ENCODE data around the gene FRAS1. TPM values are rescaled to one million over a fixed set of nuclear protein-coding genes. Genes with fewer than 3 reads are reported as not detected.

Gene FRAS1
- total and polyA plus RNA-seq, 2 donors (not counting 1 experiment from before 2014, with no cell fraction given): 0.30 to 0.66 TPM

DNA sequence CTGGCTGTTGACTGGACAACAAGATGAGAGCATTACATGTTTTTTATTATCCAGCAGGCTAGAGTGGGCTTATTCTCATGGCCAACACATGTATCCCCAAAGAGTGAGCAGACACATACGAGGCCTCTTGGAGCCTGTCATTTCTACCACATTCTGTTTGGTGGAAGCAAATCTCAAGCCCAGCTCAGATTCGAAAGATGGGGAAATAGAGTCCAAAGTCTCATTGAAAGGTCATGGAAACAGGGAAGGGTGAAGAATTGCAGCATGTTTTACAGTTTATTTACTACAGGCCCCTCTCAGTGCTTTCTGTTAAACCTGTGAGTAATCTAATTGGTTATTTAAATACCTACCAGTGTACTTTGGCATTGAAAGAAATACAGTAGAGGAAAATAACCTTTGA is 108.6 kb downstream of the FRAS1 start:
- Histone ChIP-seq H3K27me3 (ENCODE audit: control insufficient read depth, insufficient read depth, low read length) (no peaks in the 10 kb centered on the region), H2AFZ (ENCODE audit: low read length) (no peak overlapping the region), H3K79me2 (ENCODE audit: control insufficient read depth, insufficient read depth, low read length) (no peaks in the 10 kb centered on the region), H3K36me3 (ENCODE audit: control insufficient read depth, insufficient read depth, low read length) (no peaks in the 10 kb centered on the region), H3K4me1 (ENCODE audit: control insufficient read depth, extremely low read depth, insufficient read depth, low read length) (no peaks in the 10 kb centered on the region), H3K9me3 (ENCODE audit: control insufficient read depth, insufficient read depth, low read depth, low read length) (no peaks in the 10 kb centered on the region), H3K27ac (ENCODE audit: insufficient read depth, low read length) (no peak overlapping the region), H3K4me3 (replicated peaks in 1 of 4; ENCODE audit: control extremely low read depth in 1 of 4, insufficient read depth in 1 of 4, low read depth in 3 of 4, low read length in 4 of 4) (no peak overlapping the region), H4K20me1 (ENCODE audit: control insufficient read depth, extremely low read depth, insufficient read depth, low read length) (no peaks in the 10 kb centered on the region), H3K4me2 (ENCODE audit: extremely low read depth, insufficient read depth, low read length) (no peak overlapping the region), H3K9ac (ENCODE audit: insufficient read depth, low read length) (no peak overlapping the region)
- no peak for DNase-seq (ENCODE audit: low read depth in 2 of 2)
- TF ChIP-seq EZH2 (IDR thresholded peaks at IDR 0.05; ENCODE audit: low read length, missing control alignments): no peak
- TF ChIP-seq, protein P1, sequence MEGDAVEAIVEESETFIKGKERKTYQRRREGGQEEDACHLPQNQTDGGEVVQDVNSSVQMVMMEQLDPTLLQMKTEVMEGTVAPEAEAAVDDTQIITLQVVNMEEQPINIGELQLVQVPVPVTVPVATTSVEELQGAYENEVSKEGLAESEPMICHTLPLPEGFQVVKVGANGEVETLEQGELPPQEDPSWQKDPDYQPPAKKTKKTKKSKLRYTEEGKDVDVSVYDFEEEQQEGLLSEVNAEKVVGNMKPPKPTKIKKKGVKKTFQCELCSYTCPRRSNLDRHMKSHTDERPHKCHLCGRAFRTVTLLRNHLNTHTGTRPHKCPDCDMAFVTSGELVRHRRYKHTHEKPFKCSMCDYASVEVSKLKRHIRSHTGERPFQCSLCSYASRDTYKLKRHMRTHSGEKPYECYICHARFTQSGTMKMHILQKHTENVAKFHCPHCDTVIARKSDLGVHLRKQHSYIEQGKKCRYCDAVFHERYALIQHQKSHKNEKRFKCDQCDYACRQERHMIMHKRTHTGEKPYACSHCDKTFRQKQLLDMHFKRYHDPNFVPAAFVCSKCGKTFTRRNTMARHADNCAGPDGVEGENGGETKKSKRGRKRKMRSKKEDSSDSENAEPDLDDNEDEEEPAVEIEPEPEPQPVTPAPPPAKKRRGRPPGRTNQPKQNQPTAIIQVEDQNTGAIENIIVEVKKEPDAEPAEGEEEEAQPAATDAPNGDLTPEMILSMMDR (conservative IDR thresholded peaks at IDR 0.05 in 1 of 2, IDR thresholded peaks at IDR 0.05 in 1 of 2; ENCODE audit: low read depth in 1 of 2, low read length in 2 of 2): no peak

DNA sequence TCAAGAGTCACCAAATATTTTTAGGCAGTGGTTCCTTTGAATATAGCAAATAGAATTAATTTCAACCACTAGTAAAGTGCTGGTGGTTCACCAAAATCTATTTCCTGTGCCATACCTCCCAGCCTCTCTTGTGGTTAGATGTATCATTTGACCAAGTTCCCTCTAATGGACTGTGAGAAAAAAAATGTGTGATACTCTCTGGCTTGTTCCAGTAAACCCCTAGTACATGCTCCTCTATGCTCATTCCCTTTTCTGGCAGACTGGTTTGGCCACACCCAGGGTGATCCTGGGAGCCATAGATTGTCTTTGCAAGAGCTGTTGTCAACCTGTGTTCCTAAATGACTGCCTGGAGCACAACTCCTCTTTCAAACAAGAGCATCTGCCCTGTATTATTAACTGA is 109.5 kb downstream of the FRAS1 start:
- H3K36me3 ChIP-seq (ENCODE audit: control insufficient read depth, insufficient read depth, low read length): no peaks in the 10 kb centered on the region
- no peaks in the 10 kb centered on the region for H3K79me2 ChIP-seq (ENCODE audit: control insufficient read depth, insufficient read depth, low read length)
- H3K9ac ChIP-seq (ENCODE audit: insufficient read depth, low read length): no peak overlapping the region
- no peaks in the 10 kb centered on the region for H4K20me1 ChIP-seq (ENCODE audit: control insufficient read depth, extremely low read depth, insufficient read depth, low read length)
- no peak overlapping the region for H3K27ac ChIP-seq (ENCODE audit: insufficient read depth, low read length)
- H2AFZ ChIP-seq (ENCODE audit: low read length): no peak overlapping the region
- H3K27me3 ChIP-seq (ENCODE audit: control insufficient read depth, insufficient read depth, low read length): no peaks in the 10 kb centered on the region
- no peak overlapping the region for H3K4me2 ChIP-seq (ENCODE audit: extremely low read depth, insufficient read depth, low read length)
- no peak overlapping the region for H3K4me3 ChIP-seq (replicated peaks in 1 of 4; ENCODE audit: control extremely low read depth in 1 of 4, insufficient read depth in 1 of 4, low read depth in 3 of 4, low read length in 4 of 4)
- TF ChIP-seq, protein P1 (conservative IDR thresholded peaks at IDR 0.05 in 1 of 2, IDR thresholded peaks at IDR 0.05 in 1 of 2; ENCODE audit: low read depth in 1 of 2, low read length in 2 of 2): no peak
- no peak for TF ChIP-seq EZH2 (IDR thresholded peaks at IDR 0.05; ENCODE audit: low read length, missing control alignments)
- no peaks in the 10 kb centered on the region for H3K9me3 ChIP-seq (ENCODE audit: control insufficient read depth, insufficient read depth, low read depth, low read length)
- peak in 1 of 2 donors; percentile 27 for DNase-seq (ENCODE audit: low read depth in 2 of 2)
- H3K4me1 ChIP-seq (ENCODE audit: control insufficient read depth, extremely low read depth, insufficient read depth, low read length): no peaks in the 10 kb centered on the region

DNA sequence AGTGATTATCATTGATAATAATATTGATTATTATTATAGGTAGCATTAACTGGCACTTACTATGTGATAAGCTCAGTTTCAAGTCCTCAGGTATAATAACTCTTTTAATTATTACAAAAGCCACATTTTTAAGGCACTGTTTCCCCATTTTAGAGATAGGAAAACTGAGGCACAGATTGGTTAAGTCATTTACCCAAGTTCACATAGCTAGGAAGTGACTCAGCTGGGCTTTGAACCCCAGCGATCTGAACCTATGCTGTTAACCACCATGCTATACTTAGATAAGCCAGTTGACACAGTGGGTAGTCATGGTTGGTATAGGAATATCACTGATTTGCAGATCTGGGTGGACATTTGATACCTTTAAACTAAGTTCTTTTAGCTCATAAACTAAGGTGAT is 110.4 kb downstream of the FRAS1 start:
- Histone ChIP-seq H2AFZ (ENCODE audit: low read length) (no peak overlapping the region), H3K4me1 (ENCODE audit: control insufficient read depth, extremely low read depth, insufficient read depth, low read length) (no peaks in the 10 kb centered on the region), H3K9ac (ENCODE audit: insufficient read depth, low read length) (no peak overlapping the region), H3K27me3 (ENCODE audit: control insufficient read depth, insufficient read depth, low read length) (no peaks in the 10 kb centered on the region), H3K36me3 (ENCODE audit: control insufficient read depth, insufficient read depth, low read length) (no peaks in the 10 kb centered on the region), H3K4me3 (replicated peaks in 1 of 4; ENCODE audit: control extremely low read depth in 1 of 4, insufficient read depth in 1 of 4, low read depth in 3 of 4, low read length in 4 of 4) (no peak overlapping the region), H3K79me2 (ENCODE audit: control insufficient read depth, insufficient read depth, low read length) (no peaks in the 10 kb centered on the region), H3K27ac (ENCODE audit: insufficient read depth, low read length) (no peak overlapping the region), H4K20me1 (ENCODE audit: control insufficient read depth, extremely low read depth, insufficient read depth, low read length) (no peaks in the 10 kb centered on the region), H3K9me3 (ENCODE audit: control insufficient read depth, insufficient read depth, low read depth, low read length) (no peaks in the 10 kb centered on the region), H3K4me2 (ENCODE audit: extremely low read depth, insufficient read depth, low read length) (no peak overlapping the region)
- TF ChIP-seq, protein P1 (conservative IDR thresholded peaks at IDR 0.05 in 1 of 2, IDR thresholded peaks at IDR 0.05 in 1 of 2; ENCODE audit: low read depth in 1 of 2, low read length in 2 of 2): no peak
- no peak for TF ChIP-seq EZH2 (IDR thresholded peaks at IDR 0.05; ENCODE audit: low read length, missing control alignments)
- DNase-seq (ENCODE audit: low read depth in 2 of 2): no peak

All from fibroblast of lung (primary cell).